PC-3 (cell line): ENCODE results near the gene HNRNPM. TPM values are rescaled to one million over a fixed set of nuclear protein-coding genes. Genes with fewer than 3 reads are reported as not detected.

Experiments
- ATAC-seq: fragments of 200-7000 bp; cut with Tn5 transposase; 2 replicates; pipeline ENCODE4 v1.9.1; 2020; ENCODE audit warnings: mild to moderate bottlenecking, moderate library complexity
- BruUV-seq: library from RNA; stranded (reverse); fragments of 400-500 nt; replicated peaks from 2 replicates; lab custom pipeline; 2021; lab: Mats Ljungman, UMichigan
- CTCF ChIA-PET: fragments of 300-600 bp; sonication (Branson Sonifier 250); formaldehyde crosslinking; loops from one replicate; lab custom pipeline; 2022; ENCODE audit warnings: antibody characterized with exemption; lab: Charles Lee
- POLR2A ChIA-PET: fragments of 300-600 bp; sonication (Branson Sonifier 250); formaldehyde crosslinking; loops from one replicate; lab custom pipeline; 2022; ENCODE audit warnings: antibody characterized with exemption; ENCODE audit not compliant: unreplicated experiment; lab: Charles Lee
- DNase-seq: peaks from one replicate; pipeline ENCODE4 v3.0.0-alpha.2; 2015
- H2AFZ ChIP-seq: fragments of 300-600 bp; sonication (generic); 2 replicates; pipeline ENCODE4 v1.6.0; 2016; ENCODE audit warnings: antibody characterized with exemption, low read length
- H3F3A ChIP-seq: fragments of 300-600 bp; sonication (generic); one replicate; pipeline ENCODE4 v1.6.0; 2017; ENCODE audit warnings: antibody characterized with exemption, low read length, control low read depth, mild to moderate bottlenecking; ENCODE audit not compliant: unreplicated experiment
- H3K27ac ChIP-seq: fragments of 300-600 bp; sonication (generic); 2 replicates; pipeline ENCODE4 v1.5.1; 2016; ENCODE audit warnings: mild to moderate bottlenecking, low read length
- H3K27me3 ChIP-seq: fragments of 300-600 bp; sonication (generic); 2 replicates; pipeline ENCODE4 v1.6.1; 2016; ENCODE audit warnings: low read length, mixed read lengths
- H3K36me3 ChIP-seq: fragments of 300-600 bp; sonication (generic); 2 replicates; pipeline ENCODE4 v1.6.1; 2016; ENCODE audit warnings: low read depth, mixed run types, low read length, mixed read lengths
- H3K4me1 ChIP-seq: fragments of 300-600 bp; sonication (generic); 2 replicates; pipeline ENCODE4 v1.5.1; 2016; ENCODE audit warnings: low read length; ENCODE audit not compliant: insufficient read depth
- H3K4me2 ChIP-seq: fragments of 300-600 bp; sonication (generic); 2 replicates; pipeline ENCODE4 v1.6.0; 2016; ENCODE audit warnings: low read length
- H3K4me3 ChIP-seq: fragments of 300-600 bp; sonication (generic); 2 replicates; pipeline ENCODE4 v1.5.1; 2016; ENCODE audit warnings: mild to moderate bottlenecking, low read length, mixed read lengths
- H3K79me2 ChIP-seq: fragments of 300-600 bp; sonication (generic); 2 replicates; pipeline ENCODE4 v1.6.1; 2017; ENCODE audit warnings: low read length, mixed read lengths
- H3K9ac ChIP-seq: fragments of 300-600 bp; sonication (generic); 2 replicates; pipeline ENCODE4 v1.6.0; 2016; ENCODE audit warnings: mild to moderate bottlenecking, low read length
- H3K9me2 ChIP-seq: fragments of 300-600 bp; sonication (generic); replicated peaks from 2 replicates; pipeline ENCODE4 v1.6.1; 2016; ENCODE audit warnings: mixed run types, low read length, mixed read lengths
- H3K9me3 ChIP-seq: fragments of 300-600 bp; sonication (generic); 2 replicates; pipeline ENCODE4 v1.6.1; 2016; ENCODE audit warnings: low read length, mixed read lengths
- H4K20me1 ChIP-seq: fragments of 300-600 bp; sonication (generic); 2 replicates; pipeline ENCODE4 v1.6.1; 2016; ENCODE audit warnings: low read length, mixed read lengths
- EZH2 ChIP-seq: fragments of 300-600 bp; sonication (generic); IDR thresholded peaks from one replicate; pipeline ENCODE4 v1.6.1; 2017; ENCODE audit warnings: antibody characterized with exemption, mild to moderate bottlenecking, low read length; ENCODE audit not compliant: unreplicated experiment
- EZH2phosphoT487 ChIP-seq: fragments of 300-600 bp; sonication (generic); IDR thresholded peaks from 2 replicates; pipeline ENCODE4 v1.6.1; 2018; ENCODE audit warnings: mild to moderate bottlenecking, antibody characterized with exemption, low read length, borderline replicate concordance
- intact Hi-C: fragments of 100-400 bp; cut with micrococcal nuclease; formaldehyde crosslinking; loops from 2 replicates; pipeline ENCODE4 v1.9.0; 2023
- total RNA-seq: library from RNA; depleted of rRNA; stranded (reverse); fragments of >200 nt; gene quantifications from 2 replicates; pipeline ENCODE4 v1.2.3, GENCODE V29; 2014
- TF ChIP-seq, protein P1 (sequence below): fragments of 300-600 bp; sonication (generic); conservative IDR thresholded peaks from 2 replicates; pipeline ENCODE4 v1.5.1; 2017; ENCODE audit warnings: antibody characterized with exemption, low read depth, mild to moderate bottlenecking, low read length

Gene HNRNPM
- total RNA-seq, 1 experiment from 2014 or later: 165 TPM

DNA sequence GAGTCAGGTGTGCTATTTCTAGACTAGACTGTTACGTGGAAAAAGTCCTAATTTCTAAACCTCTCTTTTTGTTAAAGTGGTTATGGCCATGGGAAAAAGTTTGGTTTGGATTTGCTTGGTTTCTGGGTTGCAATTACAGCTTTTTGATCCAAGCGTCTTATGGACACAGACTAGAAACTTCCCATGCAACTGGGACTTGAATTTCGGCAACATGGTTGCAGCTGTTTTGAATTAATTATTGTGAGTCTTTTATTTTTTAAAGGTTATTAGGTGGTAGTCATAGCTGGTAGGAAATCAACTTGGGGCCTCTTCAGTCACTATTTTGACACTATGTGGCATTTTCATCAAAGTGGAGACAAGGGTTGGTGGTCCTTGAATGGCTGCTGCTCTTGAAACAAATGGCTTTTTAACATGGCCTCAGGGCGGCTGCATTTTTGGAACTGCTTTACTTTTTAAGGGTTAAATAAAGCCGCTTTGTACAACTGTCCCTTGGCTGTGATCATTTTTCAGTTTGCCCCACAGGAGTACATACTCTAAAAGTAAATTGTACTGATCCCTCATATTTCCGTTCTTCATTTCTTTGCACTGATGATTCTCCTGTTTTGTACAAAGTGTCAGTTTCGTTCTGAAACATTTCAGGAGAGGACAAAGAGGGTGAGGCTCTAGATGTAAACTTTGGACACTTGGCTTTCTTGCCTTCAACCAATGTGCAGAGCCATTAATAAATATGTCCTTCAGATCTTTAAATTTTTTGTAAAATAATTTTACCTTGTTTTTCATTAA lies 15.9 kb downstream of the HNRNPM start:
- Histone ChIP-seq H4K20me1 (peaks cover 93% of the 10 kb centered on the region), H3K27me3 (no peaks in the 10 kb centered on the region), H3K27ac (no peak overlapping the region), H3K9me3 (no peaks in the 10 kb centered on the region), H3K4me3 (peak overlapping the region; percentile 9), H3K9me2 (no peaks in the 10 kb centered on the region), H3F3A (peaks cover 9% of the 10 kb centered on the region), H3K4me2 (peak overlapping the region; percentile 52), H3K9ac (no peak overlapping the region), H3K79me2 (peaks cover 100% of the 10 kb centered on the region), H2AFZ (no peak overlapping the region), H3K36me3 (peaks cover 83% of the 10 kb centered on the region), H3K4me1 (peaks cover 43% of the 10 kb centered on the region)
- intact Hi-C loops: loop anchor here (1.0 to 2.0 kb wide), 2 partner anchors 26 to 70 kb away; partner anchors contain the start of gene RAB11B
- DNase-seq (no peak), ATAC-seq (no peak)
- no TSS peak for BruUV-seq
- ChIA-PET POLR2A (interaction anchor here (0.6 to 0.7 kb wide), 2 partner anchors 12 to 112 kb away, joined by 3 to 5 read pairs; no protein-coding TSS in a partner anchor), CTCF (interaction anchor here (1.3 kb wide), 1 partner anchor 47 kb away, joined by 7 read pairs; the partner anchor contains the start of gene MARCHF2)
- TF ChIP-seq, protein P1, sequence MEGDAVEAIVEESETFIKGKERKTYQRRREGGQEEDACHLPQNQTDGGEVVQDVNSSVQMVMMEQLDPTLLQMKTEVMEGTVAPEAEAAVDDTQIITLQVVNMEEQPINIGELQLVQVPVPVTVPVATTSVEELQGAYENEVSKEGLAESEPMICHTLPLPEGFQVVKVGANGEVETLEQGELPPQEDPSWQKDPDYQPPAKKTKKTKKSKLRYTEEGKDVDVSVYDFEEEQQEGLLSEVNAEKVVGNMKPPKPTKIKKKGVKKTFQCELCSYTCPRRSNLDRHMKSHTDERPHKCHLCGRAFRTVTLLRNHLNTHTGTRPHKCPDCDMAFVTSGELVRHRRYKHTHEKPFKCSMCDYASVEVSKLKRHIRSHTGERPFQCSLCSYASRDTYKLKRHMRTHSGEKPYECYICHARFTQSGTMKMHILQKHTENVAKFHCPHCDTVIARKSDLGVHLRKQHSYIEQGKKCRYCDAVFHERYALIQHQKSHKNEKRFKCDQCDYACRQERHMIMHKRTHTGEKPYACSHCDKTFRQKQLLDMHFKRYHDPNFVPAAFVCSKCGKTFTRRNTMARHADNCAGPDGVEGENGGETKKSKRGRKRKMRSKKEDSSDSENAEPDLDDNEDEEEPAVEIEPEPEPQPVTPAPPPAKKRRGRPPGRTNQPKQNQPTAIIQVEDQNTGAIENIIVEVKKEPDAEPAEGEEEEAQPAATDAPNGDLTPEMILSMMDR: no peak
- TF ChIP-seq EZH2: no peak
- TF ChIP-seq EZH2phosphoT487: no peak

DNA sequence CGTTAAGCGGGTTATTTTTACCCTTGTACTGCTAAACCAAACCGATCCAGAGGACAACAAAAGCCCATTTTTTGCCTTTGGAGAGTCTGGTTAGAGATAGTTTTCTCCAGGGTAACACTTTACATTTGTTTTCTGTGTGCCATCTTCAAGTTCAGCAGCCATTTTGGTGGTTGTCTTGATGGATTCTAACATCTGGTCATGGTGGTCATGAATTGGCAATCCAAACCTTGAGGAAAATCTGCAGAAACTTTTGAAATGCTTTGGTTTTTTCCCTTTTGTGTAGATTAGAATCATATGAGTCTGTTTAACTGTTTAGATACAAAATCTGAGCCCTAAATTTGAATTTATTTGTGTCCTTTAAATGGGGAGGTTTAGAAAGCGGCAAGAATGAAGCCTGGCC lies 16.6 kb downstream of the HNRNPM start:
- H3K4me2 ChIP-seq: no peak overlapping the region
- peaks cover 83% of the 10 kb centered on the region for H3K36me3 ChIP-seq

More for the DNA sequence above, 16.6 kb downstream of the HNRNPM start:
- no peaks in the 10 kb centered on the region for H3K27me3 ChIP-seq
- TF ChIP-seq, protein P1: no peak
- TF ChIP-seq EZH2phosphoT487 (no peak), EZH2 (no peak)
- no peak overlapping the region for H3K9ac ChIP-seq
- no peak overlapping the region for H3K4me3 ChIP-seq
- H2AFZ ChIP-seq: no peak overlapping the region
- no peak for DNase-seq
- intact Hi-C loops: loop anchor here (2.0 kb wide), 1 partner anchor 71 kb away; the partner anchor contains the start of gene RAB11B
- no peak for ATAC-seq
- no peaks in the 10 kb centered on the region for H3K9me3 ChIP-seq
- no TSS peak for BruUV-seq
- H3K4me1 ChIP-seq: peaks cover 43% of the 10 kb centered on the region
- ChIA-PET CTCF (no interaction called here), POLR2A (no interaction called here)
- H4K20me1 ChIP-seq: peaks cover 92% of the 10 kb centered on the region
- peaks cover 100% of the 10 kb centered on the region for H3K79me2 ChIP-seq
- H3K27ac ChIP-seq: no peak overlapping the region
- H3K9me2 ChIP-seq: no peaks in the 10 kb centered on the region
- peaks cover 9% of the 10 kb centered on the region for H3F3A ChIP-seq
